ENCODE data around the gene AFG3L2. TPM values are rescaled to one million over a fixed set of nuclear protein-coding genes. Genes with fewer than 3 reads are reported as not detected.

The AFG3L2 gene
- total and polyA plus RNA-seq, 2 of the 13 experiments (the other 11 are each of a cell fraction or from before 2014, with no cell fraction given): 28.6 to 86.9 TPM

GRCh38 chr18:12420821-12421421, 43.9 kb upstream of the AFG3L2 start (continued):
- TF ChIP-seq ARID3A (IDR thresholded peaks at IDR 0.05; ENCODE audit: low read depth, low read length) (no peak), MEF2D (CRISPR knock-in tag; IDR thresholded peaks at IDR 0.05) (no peak), ZFY (CRISPR knock-in tag; IDR thresholded peaks at IDR 0.05) (peak; percentile 88), NFE2L1 (CRISPR knock-in tag; IDR thresholded peaks at IDR 0.05; ENCODE audit: borderline replicate concordance) (no peak), MTA1 (CRISPR knock-in tag; IDR thresholded peaks at IDR 0.05; ENCODE audit: borderline replicate concordance) (peak; percentile 20; the same call in 1 of the 2 replicates), HNRNPUL1 (IDR thresholded peaks at IDR 0.05; ENCODE audit: low read depth, low read length) (no peak), MXD4 (CRISPR knock-in tag; IDR thresholded peaks at IDR 0.05) (no peak), DMAP1 (CRISPR knock-in tag; IDR thresholded peaks at IDR 0.05) (peak; percentile 42; the same call in 1 of the 2 replicates), CEBPZ (IDR thresholded peaks at IDR 0.05; ENCODE audit: low read length) (no peak), ZMAT5 (CRISPR knock-in tag; IDR thresholded peaks at IDR 0.05; ENCODE audit: borderline replicate concordance, low read depth) (no peak), ZNF709 (CRISPR knock-in tag; IDR thresholded peaks at IDR 0.05) (0 out of 2 replicates have a peak, but pooled peaks have one; percentile 25), NFIB (CRISPR knock-in tag; IDR thresholded peaks at IDR 0.05; ENCODE audit: borderline replicate concordance) (no peak), DMTF1 (CRISPR knock-in tag; IDR thresholded peaks at IDR 0.05) (no peak), HNF1A (IDR thresholded peaks at IDR 0.05; ENCODE audit: low read depth) (no peak), HNF1A (CRISPR knock-in tag; IDR thresholded peaks at IDR 0.05; ENCODE audit: borderline replicate concordance) (0 out of 2 replicates have a peak, but pooled peaks have one; percentile 20)

All from HepG2 (cell line).